NOMO-1 treated with DMSO at 0.1 percent for 48 hours (cell line): ENCODE results near the gene GCNT4.

ENCODE experiments used
- DNase-seq: peaks from one replicate; lab custom pipeline; 2025; ENCODE audit not compliant: unreplicated experiment; lab: John Stamatoyannopoulos, UW

Gene GCNT4

GRCh38 chr5:75051217-75051751 is 1.1 kb downstream of the GCNT4 start:
- DNase-seq = no peak

GRCh38 chr5:75050415-75050814 is 1.9 kb downstream of the GCNT4 start:
- DNase-seq = peak; percentile 11

DNA sequence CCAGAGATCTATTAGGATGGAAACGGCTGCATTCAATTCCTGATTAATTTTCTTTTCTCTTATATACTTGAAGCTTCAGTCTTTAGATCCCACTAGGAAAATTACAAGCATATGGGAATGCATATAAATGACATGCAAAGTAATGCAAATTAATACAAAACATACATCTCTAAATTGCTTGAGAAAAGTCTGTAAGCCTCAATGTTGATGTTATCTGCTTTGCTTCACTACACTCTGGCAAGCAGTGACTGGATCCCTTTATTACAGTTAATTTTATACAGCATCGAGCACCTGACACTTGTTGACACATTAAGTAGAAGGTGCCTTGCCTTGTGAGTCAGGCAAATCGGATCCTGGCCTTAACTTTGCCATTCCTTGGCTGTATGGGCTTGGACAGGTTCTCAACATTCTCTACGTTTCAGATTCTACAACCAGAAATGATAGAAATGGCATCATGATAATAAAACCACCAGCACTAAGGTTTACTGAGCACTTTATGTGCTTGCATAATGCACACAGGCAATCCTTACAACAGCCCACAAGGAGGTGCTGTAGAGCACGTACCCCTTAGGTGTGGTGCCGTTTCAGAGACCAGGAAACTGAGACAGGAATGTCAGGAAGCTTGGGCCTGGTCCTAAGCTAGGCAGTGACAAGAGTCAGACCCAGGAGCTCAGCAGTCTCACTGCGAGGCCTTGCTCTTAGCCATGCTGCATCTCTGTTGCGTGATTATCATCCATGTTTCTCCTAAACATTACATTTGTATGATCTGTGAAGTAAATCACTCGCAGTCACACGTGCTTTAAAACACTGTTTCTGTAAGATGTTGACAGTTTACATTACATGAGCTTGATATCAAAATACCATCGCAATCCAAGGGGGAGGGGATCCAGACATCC is 2.7 kb downstream of the GCNT4 start:
- DNase-seq = peak; percentile 56

- DNase-seq = no peak
These were observed 3.9 kb downstream of the GCNT4 start for GRCh38 chr5:75048457-75048953.

DNA sequence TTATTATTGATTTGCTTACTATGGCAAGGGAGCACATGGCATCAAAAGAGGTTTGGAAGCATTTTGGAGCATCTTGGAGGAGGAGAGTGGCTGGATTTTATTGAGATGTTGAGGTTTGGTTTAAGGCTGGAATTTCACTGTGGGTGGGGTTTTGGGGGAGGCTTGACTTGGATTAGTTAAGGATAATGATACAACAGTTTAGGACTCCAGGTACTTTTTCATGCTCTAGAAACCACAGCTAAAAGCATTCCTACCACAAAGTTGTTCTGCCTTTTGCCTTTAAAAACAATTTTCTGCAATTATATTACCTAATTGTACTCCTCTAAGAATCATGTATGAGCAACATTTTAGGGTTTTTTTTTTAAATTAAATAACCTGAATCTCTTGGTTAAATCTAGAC is 5.0 kb downstream of the GCNT4 start:
- no peak for DNase-seq

DNA sequence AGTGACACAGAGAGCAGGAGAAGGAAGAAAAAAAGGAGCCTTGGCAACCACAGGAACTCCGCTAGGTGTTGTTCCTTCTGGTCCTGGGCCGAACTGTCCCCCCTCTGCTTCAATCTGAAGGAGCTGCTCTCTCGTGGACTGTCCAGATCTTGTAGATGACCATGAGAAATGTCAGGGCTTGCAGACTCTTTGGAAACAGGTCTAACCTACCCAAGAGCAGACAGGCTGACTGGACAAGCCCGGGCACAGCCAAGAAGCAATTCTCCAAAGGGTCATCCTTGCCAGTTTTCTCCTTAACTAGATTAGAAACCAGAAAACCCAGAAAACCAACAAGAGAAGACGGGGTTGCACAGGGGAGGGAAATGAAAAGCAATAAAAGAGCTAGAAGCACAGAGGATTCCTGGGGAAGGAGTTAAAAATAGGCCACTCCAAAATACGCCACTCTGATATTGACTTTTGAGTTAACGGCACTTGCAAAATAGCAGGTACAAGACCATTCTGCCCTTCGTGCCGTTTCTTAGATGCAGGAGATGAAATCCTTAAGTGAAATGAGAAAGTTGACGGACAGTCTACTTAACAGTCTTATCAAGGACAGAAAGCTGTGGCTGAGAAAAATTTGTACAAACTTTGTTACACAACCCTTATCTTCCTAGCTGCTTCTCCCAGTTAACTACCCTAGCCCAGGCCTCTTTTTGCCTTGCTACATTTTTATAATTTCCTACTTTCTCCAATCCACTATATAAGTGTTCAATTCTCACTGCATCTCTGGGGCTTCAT is 5.8 kb downstream of the GCNT4 start:
- no peak for DNase-seq

- no peak for DNase-seq
These were observed 7.3 kb downstream of the GCNT4 start for GRCh38 chr5:75045071-75045470.

DNA sequence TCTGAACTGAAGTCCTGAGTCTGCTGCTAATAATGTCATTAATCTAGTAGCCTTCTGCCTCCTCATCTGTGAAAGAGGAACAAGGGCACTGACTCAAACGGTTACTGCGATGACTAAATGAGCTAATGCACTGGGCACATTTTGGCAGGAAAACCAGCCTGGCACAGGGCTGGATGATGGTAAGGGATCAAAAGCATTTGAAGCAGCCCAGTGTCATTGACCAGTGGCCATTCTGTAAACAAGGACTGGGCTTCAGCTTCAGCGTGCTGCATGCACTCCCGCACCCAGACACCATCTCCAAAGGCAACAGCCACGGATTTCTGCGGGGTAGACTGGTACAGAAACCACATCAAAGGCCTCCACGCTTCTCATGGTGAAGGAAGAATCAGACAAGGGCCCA is 8.0 kb downstream of the GCNT4 start:
- DNase-seq = peak; percentile 51

DNA sequence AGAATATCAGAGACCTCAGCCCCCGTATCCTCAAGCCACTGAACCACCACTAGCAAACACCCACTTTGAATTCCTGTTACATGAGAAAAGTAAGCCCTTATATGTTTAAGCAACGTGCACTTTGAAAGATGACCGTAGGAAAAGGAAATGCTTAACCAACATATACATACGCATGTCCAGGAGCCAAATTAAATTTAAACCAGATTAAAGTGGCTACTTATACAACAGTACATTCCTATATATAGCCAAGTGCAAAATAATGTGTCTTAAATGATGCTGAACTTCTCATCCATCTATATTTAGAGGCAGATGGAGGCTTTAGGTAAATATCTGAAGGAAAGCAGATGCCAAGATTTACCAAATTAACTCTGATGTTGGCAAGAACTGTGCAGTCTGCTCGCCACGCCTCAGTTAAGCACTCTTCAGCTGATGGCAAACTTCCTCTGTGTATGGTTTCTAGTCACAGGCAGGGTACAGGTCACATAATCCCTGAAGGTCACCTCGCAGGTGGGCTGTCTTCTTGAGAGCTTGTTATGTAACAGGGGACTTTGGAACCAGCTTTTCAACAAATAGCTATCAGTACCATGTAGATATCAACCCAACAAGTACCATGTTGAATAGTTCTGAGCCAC is 8.6 kb downstream of the GCNT4 start:
- no peak for DNase-seq

- DNase-seq = no peak
These were observed 9.8 kb downstream of the GCNT4 start for GRCh38 chr5:75042522-75042921.

DNA sequence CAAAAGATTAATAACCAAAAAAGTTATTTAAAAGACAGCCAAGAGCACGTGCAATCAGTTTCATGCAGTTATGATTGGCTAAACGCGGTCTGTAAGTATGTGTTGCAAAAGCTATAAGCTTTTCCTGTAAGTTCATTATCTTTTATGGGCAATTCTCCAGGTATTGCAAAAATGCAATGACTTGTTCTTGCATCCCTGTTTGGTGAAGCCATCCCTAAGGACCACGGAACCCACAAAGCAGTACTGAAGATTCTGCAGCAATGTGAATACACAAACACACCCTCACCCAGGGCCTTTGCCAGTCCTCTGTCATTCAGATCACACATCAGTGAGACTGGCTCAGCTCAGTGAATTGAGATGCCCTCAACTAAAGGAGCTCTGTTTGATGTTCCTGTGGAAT is 11.4 kb downstream of the GCNT4 start:
- no peak for DNase-seq

DNA sequence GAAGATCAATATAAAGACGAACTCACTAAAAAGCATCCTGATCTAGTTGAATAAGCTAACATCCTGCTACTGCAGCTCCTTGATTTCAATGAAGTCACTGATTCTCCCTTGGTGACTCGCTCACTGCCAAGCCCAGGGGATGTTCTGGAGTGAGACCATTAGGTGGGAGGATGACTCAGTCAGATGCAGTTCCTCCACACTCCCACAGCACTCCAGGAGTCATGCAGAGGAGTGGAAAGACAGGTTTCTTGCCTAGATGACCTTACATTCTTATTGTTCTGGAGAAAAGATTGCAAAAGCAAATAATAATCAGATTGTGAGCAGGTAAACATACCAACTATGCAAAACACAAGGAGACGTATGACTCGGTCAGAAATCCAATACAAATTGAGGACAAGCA is 15.3 kb downstream of the GCNT4 start:
- no peak for DNase-seq

DNA sequence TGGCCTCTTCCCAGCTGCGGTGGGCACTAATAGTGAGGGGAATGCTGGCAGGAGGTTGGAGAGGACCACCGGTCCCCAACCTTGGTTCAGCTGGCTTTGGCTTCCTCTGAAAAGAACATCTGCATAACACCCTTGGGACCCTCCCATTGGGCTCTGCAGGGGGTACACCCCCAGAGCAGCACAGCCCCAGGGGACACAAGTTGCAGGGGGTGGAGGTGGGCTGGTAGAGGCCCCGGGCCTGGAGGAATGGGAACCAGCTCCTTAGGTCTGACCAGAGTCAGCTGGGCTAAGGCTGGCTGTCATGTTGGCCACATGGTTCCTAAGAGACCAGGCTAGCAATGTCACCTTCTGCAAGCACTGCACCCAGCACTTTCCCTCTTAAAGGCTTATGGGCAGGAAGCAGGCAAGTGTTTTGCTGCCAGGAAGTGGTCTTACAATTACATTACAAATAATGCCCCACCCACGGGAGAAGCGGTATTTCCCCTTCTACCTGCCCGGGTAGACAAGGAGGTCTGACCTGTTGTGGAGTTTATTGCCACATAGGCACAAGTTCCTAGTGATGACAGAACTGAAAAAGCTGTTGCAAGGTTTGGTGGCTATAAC is 18.1 kb downstream of the GCNT4 start:
- no peak for DNase-seq

GRCh38 chr5:75031366-75031765 is 21.0 kb downstream of the GCNT4 start:
- no peak for DNase-seq

- no peak for DNase-seq
These were observed 24.3 kb downstream of the GCNT4 start for GRCh38 chr5:75028090-75028489.

DNA sequence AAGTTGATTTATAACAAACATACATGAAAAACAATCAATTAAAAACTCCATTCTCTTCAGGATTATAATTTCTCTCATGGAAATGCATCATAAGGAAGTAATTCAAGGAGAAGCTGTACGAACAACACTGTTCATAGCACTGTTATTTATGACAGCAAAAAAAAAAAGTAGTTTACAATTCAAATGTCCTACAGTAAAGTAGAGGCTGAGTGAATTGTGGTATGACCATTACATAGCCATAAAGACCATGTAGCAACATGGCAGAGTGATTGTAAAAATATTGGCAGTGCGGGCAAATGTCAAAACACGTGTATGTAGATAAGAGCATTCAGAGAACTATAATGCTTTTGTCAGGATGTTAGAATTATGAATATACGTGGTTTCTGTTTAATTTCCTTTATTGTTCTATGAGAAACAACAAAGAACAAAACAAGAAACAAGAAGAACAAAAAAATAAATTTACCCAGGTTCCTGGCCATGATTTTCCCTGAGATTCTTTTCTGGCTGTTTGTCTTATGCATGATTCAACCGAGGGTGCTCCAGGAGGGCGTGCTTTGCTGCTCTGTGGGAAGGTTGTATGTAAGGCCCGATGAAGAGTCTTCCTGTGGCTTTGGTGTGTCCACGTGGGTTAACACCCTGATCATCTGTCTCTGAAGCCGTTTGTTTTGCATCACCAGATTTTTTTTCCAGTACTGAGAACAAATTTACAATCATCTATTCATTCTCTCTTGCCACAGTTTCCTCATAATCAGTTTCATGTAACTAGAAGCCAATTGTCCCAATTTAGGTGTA is 28.8 kb downstream of the GCNT4 start:
- peak; percentile 10 for DNase-seq

- no peak for DNase-seq
These were observed 30.6 kb downstream of the GCNT4 start for GRCh38 chr5:75021800-75022199.

- no peak for DNase-seq
These were observed 31.1 kb downstream of the GCNT4 start for GRCh38 chr5:75021219-75021618.

- DNase-seq = no peak
These were observed 32.2 kb downstream of the GCNT4 start for GRCh38 chr5:75020016-75020656.
